Measurements from ENCODE around the gene SEZ6.

DNA sequence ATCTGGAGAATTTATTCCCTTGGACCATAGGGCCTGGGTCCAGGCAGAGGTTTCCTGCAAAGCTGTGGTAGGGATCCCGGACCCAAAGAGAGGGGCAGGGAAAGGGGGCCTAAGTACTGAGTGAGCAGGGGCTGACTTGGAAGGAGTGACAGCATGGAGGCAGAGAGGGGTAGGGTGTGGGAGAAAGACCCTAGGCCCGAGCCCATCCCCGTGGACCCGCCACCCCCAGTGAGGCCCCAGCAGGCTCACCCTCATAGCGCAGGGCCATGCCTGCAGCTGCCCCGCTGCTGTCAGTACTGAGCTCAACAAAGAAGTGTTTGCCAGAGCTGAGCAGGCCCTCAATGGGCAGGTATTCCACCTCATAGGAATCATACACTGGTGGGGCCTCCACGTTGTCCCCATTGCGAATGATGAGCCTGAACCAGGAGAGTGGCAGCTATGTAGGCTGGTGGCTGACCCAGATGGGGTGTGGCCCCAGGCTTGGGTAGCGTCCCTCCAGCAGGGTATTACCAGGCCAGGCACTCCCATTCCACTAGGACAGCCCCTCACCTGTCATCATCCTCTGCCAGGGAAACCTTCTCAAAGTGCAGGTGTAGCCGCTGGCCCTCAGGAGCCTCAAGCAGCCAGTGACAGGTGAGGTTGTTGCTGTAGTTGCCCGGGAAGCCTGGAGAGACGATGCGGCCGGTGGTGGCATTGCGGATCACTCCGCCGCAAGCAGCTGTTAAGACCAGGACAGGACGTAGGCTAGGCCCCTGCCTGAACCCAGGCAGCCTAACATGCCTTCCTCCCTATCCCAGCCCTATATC is 45.4 kb downstream of the SEZ6 start:
- TF ChIP-seq CTCF (tag by site-specific recombination; IDR thresholded peaks at IDR 0.05) (no peak), ATF2 (tag by site-specific recombination; IDR thresholded peaks at IDR 0.05; ENCODE audit: low read depth) (no peak), KLF10 (tag by site-specific recombination; IDR thresholded peaks at IDR 0.05) (no peak), ZNF202 (tag by site-specific recombination; IDR thresholded peaks at IDR 0.05; ENCODE audit: borderline replicate concordance) (no peak), YY2 (tag by site-specific recombination; IDR thresholded peaks at IDR 0.05) (no peak), SETDB1 (IDR thresholded peaks at IDR 0.05; ENCODE audit: insufficient read length, low read length) (no peak)
